PFSK-1 (cell line): Measurements from ENCODE around the gene COL25A1.

ENCODE experiments used
- FOXP2 ChIP-seq: optimal IDR thresholded peaks from 2 replicates; pipeline ENCODE3; 2011; ENCODE audit warnings: borderline replicate concordance, control low read depth, inconsistent platforms; ENCODE audit not compliant: insufficient read depth; ENCODE audit errors: extremely low read length, extremely low read depth
- POLR2AphosphoS5 ChIP-seq: IDR thresholded peaks from 2 replicates; pipeline ENCODE4 v1.6.1; 2012; ENCODE audit warnings: low read depth, mild to moderate bottlenecking, control low read depth, low read length, moderate library complexity
- SIN3A ChIP-seq: IDR thresholded peaks from 2 replicates; pipeline ENCODE4 v1.6.1; 2012; ENCODE audit warnings: mild to moderate bottlenecking, low read length, moderate library complexity, borderline replicate concordance; ENCODE audit not compliant: insufficient read depth
- TF ChIP-seq, protein P1 (sequence below), 2 experiments: IDR thresholded peaks; 2 replicates each; pipeline versions ENCODE4 v1.6.1 to v1.8.0; 2011 to 2012; ENCODE audit warnings: low read depth in 2 of 2, low read length in 2 of 2, control low read depth in 1 of 2, inconsistent platforms in 1 of 2, mild to moderate bottlenecking in 1 of 2, moderate library complexity in 1 of 2; ENCODE audit not compliant: insufficient read depth in 1 of 2

- no peak for TF ChIP-seq FOXP2
- TF ChIP-seq POLR2AphosphoS5: no peak
- no peak for TF ChIP-seq SIN3A
- TF ChIP-seq, protein P1, sequence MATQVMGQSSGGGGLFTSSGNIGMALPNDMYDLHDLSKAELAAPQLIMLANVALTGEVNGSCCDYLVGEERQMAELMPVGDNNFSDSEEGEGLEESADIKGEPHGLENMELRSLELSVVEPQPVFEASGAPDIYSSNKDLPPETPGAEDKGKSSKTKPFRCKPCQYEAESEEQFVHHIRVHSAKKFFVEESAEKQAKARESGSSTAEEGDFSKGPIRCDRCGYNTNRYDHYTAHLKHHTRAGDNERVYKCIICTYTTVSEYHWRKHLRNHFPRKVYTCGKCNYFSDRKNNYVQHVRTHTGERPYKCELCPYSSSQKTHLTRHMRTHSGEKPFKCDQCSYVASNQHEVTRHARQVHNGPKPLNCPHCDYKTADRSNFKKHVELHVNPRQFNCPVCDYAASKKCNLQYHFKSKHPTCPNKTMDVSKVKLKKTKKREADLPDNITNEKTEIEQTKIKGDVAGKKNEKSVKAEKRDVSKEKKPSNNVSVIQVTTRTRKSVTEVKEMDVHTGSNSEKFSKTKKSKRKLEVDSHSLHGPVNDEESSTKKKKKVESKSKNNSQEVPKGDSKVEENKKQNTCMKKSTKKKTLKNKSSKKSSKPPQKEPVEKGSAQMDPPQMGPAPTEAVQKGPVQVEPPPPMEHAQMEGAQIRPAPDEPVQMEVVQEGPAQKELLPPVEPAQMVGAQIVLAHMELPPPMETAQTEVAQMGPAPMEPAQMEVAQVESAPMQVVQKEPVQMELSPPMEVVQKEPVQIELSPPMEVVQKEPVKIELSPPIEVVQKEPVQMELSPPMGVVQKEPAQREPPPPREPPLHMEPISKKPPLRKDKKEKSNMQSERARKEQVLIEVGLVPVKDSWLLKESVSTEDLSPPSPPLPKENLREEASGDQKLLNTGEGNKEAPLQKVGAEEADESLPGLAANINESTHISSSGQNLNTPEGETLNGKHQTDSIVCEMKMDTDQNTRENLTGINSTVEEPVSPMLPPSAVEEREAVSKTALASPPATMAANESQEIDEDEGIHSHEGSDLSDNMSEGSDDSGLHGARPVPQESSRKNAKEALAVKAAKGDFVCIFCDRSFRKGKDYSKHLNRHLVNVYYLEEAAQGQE (IDR thresholded peaks at IDR 0.05; ENCODE audit: insufficient read depth in 1 of 2, low read depth in 2 of 2, low read length in 2 of 2): no peak
These were observed 383.1 kb downstream of the COL25A1 start for GRCh38 chr4:108919226-108919893.
